MM.1S (cell line): ENCODE results near the gene VCP.

Experiments
- DNase-seq: peaks from one replicate; pipeline ENCODE4 v3.0.0-alpha.2; 2015
- H2AFZ ChIP-seq: fragments of 300-600 bp; sonication (generic); 2 replicates; pipeline ENCODE4 v1.6.0; 2016; ENCODE audit warnings: antibody characterized with exemption, low read length
- H3F3A ChIP-seq: fragments of 300-600 bp; sonication (generic); 2 replicates; pipeline ENCODE4 v1.6.1; 2016; ENCODE audit warnings: mild to moderate bottlenecking, antibody characterized with exemption, low read length, moderate library complexity, mixed read lengths; ENCODE audit not compliant: insufficient read depth
- H3K27ac ChIP-seq: fragments of 300-600 bp; sonication (generic); 2 replicates; pipeline ENCODE4 v1.5.1; 2016; ENCODE audit warnings: mild to moderate bottlenecking, low read length
- H3K27me3 ChIP-seq: fragments of 300-600 bp; sonication (generic); replicated peaks from 2 replicates; pipeline ENCODE4 v1.6.0; 2016; ENCODE audit warnings: low read length; ENCODE audit not compliant: insufficient read depth
- H3K36me3 ChIP-seq: fragments of 300-600 bp; sonication (generic); replicated peaks from 2 replicates; pipeline ENCODE4 v1.6.1; 2016; ENCODE audit warnings: mild to moderate bottlenecking, low read length, mixed read lengths; ENCODE audit not compliant: insufficient read depth
- H3K4me1 ChIP-seq: fragments of 300-600 bp; sonication (generic); 2 replicates; pipeline ENCODE4 v1.6.1; 2016; ENCODE audit warnings: low read length, mixed read lengths
- H3K4me2 ChIP-seq: fragments of 300-600 bp; sonication (generic); 2 replicates; pipeline ENCODE4 v1.6.0; 2016; ENCODE audit warnings: low read depth, low read length
- H3K4me3 ChIP-seq: fragments of 300-600 bp; sonication (generic); 2 replicates; pipeline ENCODE4 v1.5.1; 2016; ENCODE audit warnings: low read length, mixed read lengths
- H3K79me2 ChIP-seq: fragments of 300-600 bp; sonication (generic); 2 replicates; pipeline ENCODE4 v1.6.1; 2016; ENCODE audit warnings: mixed run types, low read length, mixed read lengths
- H3K9ac ChIP-seq: fragments of 300-600 bp; sonication (generic); 2 replicates; pipeline ENCODE4 v1.6.1; 2016; ENCODE audit warnings: low read length, mixed read lengths
- H3K9me2 ChIP-seq: fragments of 300-600 bp; sonication (generic); replicated peaks from 2 replicates; pipeline ENCODE4 v1.6.1; 2016; ENCODE audit warnings: mild to moderate bottlenecking, low read length, mixed read lengths; ENCODE audit not compliant: insufficient read depth
- H3K9me3 ChIP-seq: fragments of 300-600 bp; sonication (generic); replicated peaks from 2 replicates; pipeline ENCODE4 v1.6.1; 2016; ENCODE audit warnings: mild to moderate bottlenecking, low read length, mixed read lengths; ENCODE audit not compliant: insufficient read depth
- H4K20me1 ChIP-seq: fragments of 300-600 bp; sonication (generic); 2 replicates; pipeline ENCODE4 v1.6.1; 2016; ENCODE audit warnings: mild to moderate bottlenecking, low read length, moderate library complexity, mixed read lengths; ENCODE audit not compliant: insufficient read depth
- CTCF ChIP-seq: fragments of 300-600 bp; sonication (generic); IDR thresholded peaks from 2 replicates; pipeline ENCODE4 v1.5.1; 2016; ENCODE audit warnings: antibody characterized with exemption, low read length, mixed read lengths
- EZH2 ChIP-seq: fragments of 300-600 bp; sonication (generic); optimal IDR thresholded peaks from 2 replicates; pipeline ENCODE3; 2017; ENCODE audit warnings: low read depth, mild to moderate bottlenecking, antibody characterized with exemption, low read length, mixed read lengths
- EZH2phosphoT487 ChIP-seq: fragments of 300-600 bp; sonication (generic); IDR thresholded peaks from 2 replicates; pipeline ENCODE4 v1.6.1; 2018; ENCODE audit warnings: antibody characterized with exemption, low read length

The VCP gene

GRCh38 chr9:35048511-35048910 lies 23.9 kb downstream of the VCP start:
- peaks cover 4% of the 10 kb centered on the region; the same call in 1 of the 2 replicates for H3K36me3 ChIP-seq
- H3K9me2 ChIP-seq: no peaks in the 10 kb centered on the region
- no peaks in the 10 kb centered on the region for H3K9me3 ChIP-seq

GRCh38 chr9:35044071-35044470 lies 28.4 kb downstream of the VCP start:
- TF ChIP-seq CTCF (no peak), EZH2phosphoT487 (no peak), EZH2 (no peak)
- no peak overlapping the region for H3K9ac ChIP-seq
- H3K9me2 ChIP-seq: no peaks in the 10 kb centered on the region
- H3K36me3 ChIP-seq: 0 out of 2 replicates have a peak, but pooled peaks cover 4% of the 10 kb centered on the region
- no peak overlapping the region for H3K4me2 ChIP-seq
- no peak for DNase-seq
- H3K4me3 ChIP-seq: no peak overlapping the region
- H3F3A ChIP-seq: peaks cover 6% of the 10 kb centered on the region; the same call in 1 of the 2 replicates
- H3K9me3 ChIP-seq: no peaks in the 10 kb centered on the region
- no peaks in the 10 kb centered on the region for H3K4me1 ChIP-seq
- H2AFZ ChIP-seq: no peak overlapping the region
- no peaks in the 10 kb centered on the region for H3K79me2 ChIP-seq
- no peaks in the 10 kb centered on the region for H4K20me1 ChIP-seq
- H3K27ac ChIP-seq: no peak overlapping the region
- no peaks in the 10 kb centered on the region for H3K27me3 ChIP-seq

More at GRCh38 chr9:35048511-35048910, 23.9 kb downstream of the VCP start:
- TF ChIP-seq CTCF (no peak), EZH2 (no peak), EZH2phosphoT487 (no peak)
- Histone ChIP-seq H3K27me3 (no peaks in the 10 kb centered on the region), H3K9ac (no peak overlapping the region), H3K4me2 (no peak overlapping the region), H3K79me2 (peaks cover 8% of the 10 kb centered on the region; the same call in 1 of the 2 replicates), H3K4me3 (no peak overlapping the region), H3K27ac (no peak overlapping the region), H3F3A (0 out of 2 replicates have a peak, but pooled peaks cover 2% of the 10 kb centered on the region), H4K20me1 (no peaks in the 10 kb centered on the region), H3K4me1 (no peaks in the 10 kb centered on the region), H2AFZ (no peak overlapping the region)
- no peak for DNase-seq

- no peaks in the 10 kb centered on the region for H3K4me1 ChIP-seq
- H3K27me3 ChIP-seq: no peaks in the 10 kb centered on the region
- H3K27ac ChIP-seq: no peak overlapping the region
- no peak for TF ChIP-seq EZH2phosphoT487
- TF ChIP-seq CTCF: no peak
- no peak for TF ChIP-seq EZH2
- H3K9me2 ChIP-seq: no peaks in the 10 kb centered on the region
- H3F3A ChIP-seq: peaks cover 6% of the 10 kb centered on the region; the same call in 1 of the 2 replicates
- no peaks in the 10 kb centered on the region for H4K20me1 ChIP-seq
- H2AFZ ChIP-seq: no peak overlapping the region
- no peak for DNase-seq
- no peak overlapping the region for H3K9ac ChIP-seq
- no peaks in the 10 kb centered on the region for H3K36me3 ChIP-seq
- no peak overlapping the region for H3K4me3 ChIP-seq
- no peaks in the 10 kb centered on the region for H3K9me3 ChIP-seq
- H3K4me2 ChIP-seq: no peak overlapping the region
- no peaks in the 10 kb centered on the region for H3K79me2 ChIP-seq
Observed at GRCh38 chr9:35042891-35043545, 29.4 kb downstream of the VCP start.
